ENCODE results near the gene CLDN2.
"Not testable (repeated sequence)": the region's sequence is repeated elsewhere in the genome, so short reads cannot be mapped to it uniquely, and the experiment has no call there.

CLDN2 gene

GRCh38 chrX:106963111-106963510 is 42.9 kb downstream of the CLDN2 start:
- DNase-seq (ENCODE audit: low spot score) = no peak

GRCh38 chrX:106964290-106964689 is 44.1 kb downstream of the CLDN2 start:
- no peak for DNase-seq (ENCODE audit: low spot score)

- DNase-seq (ENCODE audit: low spot score) = not testable (repeated sequence)
Measured at GRCh38 chrX:106966547-106966946, 46.3 kb downstream of the CLDN2 start.

- no peak for DNase-seq (ENCODE audit: low spot score)
Measured at GRCh38 chrX:106972896-106973295, 52.7 kb downstream of the CLDN2 start.

- no peak for DNase-seq (ENCODE audit: low spot score)
Measured at GRCh38 chrX:106973433-106974149, 53.4 kb downstream of the CLDN2 start.

- no peak for DNase-seq (ENCODE audit: low spot score)
Measured at GRCh38 chrX:106976416-106976815, 56.2 kb downstream of the CLDN2 start.

Measured in cerebellar cortex (tissue), 1 donor.